HG02970 (cell line): ENCODE data around the gene NDRG3.
"Not testable (repeated sequence)": the region's sequence is repeated elsewhere in the genome, so short reads cannot be mapped to it uniquely, and the experiment has no call there.

Experiments used
- ATAC-seq: cut with Tn5 transposase; IDR thresholded peaks from one replicate; pipeline ENCODE4 v1.9.1; 2021; ENCODE audit warnings: mild to moderate bottlenecking, moderate library complexity, moderate number of reproducible peaks; ENCODE audit not compliant: unreplicated experiment, low FRiP score

NDRG3 gene

GRCh38 chr20:36647196-36648121 lies 98.4 kb downstream of the NDRG3 start:
- ATAC-seq, result no peak

DNA sequence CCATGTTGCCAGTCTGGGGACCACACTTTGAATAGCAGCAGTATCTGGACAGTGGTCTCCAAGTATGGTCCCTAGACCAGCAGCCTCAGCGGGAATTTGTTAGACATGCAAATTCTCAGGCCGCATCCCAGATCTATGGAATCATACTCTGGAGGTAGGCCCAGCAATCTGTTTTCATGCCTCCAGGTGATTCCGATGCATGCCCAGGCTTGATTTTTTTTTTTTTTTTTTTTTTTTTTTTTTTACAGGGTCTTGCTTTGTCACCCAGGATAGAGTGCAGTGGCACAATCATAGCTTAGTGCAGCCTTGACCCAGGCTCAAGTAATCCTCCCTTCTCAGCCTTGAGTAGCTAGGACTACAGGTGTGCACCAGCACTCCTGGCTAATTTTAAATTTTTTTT lies 99.2 kb downstream of the NDRG3 start:
- ATAC-seq, result no peak

GRCh38 chr20:36645998-36646397 lies 99.9 kb downstream of the NDRG3 start, which contains the start of gene SLA2:
Gene SLA2, minus strand, starts transcription at chr20:36646196. Its CDS starts 4,861 bp downstream, at chr20:36641335.
- ATAC-seq, result no peak

GRCh38 chr20:36645353-36645752 lies 100.5 kb downstream of the NDRG3 start:
- ATAC-seq, result no peak

GRCh38 chr20:36644706-36645095 lies 101.2 kb downstream of the NDRG3 start:
- no peak for ATAC-seq

DNA sequence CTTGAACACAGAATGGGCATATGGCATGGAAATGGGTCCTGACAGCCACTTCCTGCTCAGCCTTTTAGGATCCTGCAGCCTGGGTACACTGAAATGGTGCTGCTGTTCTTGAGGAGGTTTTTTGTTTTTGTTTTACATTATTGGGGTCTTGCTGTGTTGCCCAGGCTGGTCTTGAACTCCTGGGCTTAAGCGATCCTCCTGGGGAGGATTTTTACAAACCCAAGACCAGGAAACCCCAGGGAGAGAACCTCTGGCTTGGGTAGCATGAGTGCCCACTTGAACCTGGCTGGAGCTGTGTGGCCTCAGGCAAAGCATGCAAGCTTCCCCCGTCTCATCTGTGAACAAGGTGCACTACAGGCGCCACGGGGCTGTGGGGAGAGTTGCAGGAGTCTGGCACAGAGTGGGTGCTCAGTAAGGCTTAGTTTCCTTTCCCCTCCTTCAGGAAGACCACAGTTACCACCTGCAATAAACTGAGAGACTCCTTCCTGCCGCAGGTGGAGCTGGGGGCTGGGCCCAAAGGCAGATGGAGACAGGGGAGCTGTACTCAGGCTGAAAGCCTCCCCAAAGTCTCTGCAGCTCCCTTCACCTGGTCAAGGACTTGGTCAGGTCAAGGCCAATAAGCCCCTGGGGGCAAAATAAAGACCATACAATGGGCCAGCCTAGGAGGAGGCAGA lies 101.7 kb downstream of the NDRG3 start:
- ATAC-seq, result no peak

- no peak for ATAC-seq
These were observed 103.8 kb downstream of the NDRG3 start for GRCh38 chr20:36642136-36642535.

GRCh38 chr20:36641506-36641843 lies 104.4 kb downstream of the NDRG3 start:
- no peak for ATAC-seq

DNA sequence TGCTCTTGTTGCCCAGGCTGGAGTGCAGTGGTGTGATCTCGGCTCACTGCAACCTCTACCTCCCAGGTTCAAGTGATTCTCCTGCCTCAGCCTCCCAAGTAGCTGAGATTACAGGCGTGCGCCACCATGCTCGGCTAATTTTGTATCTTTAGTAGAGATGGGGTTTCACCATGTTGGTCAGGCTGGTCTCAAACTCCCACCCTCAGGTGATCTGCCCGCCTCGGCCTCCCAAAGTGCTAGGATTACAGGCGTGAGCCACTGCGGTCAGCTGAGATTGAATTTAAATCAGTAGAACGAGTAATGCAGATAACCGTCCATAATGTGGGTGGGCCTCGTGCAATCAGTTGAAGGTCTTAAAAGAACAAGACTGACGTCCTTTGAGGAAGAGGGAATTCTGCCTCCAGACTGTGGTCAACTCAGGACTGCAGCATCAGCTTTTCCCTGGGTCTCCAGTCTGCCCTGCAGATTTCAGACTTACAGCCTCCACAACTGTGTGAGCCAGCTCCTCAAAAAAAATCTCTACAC lies 107.0 kb downstream of the NDRG3 start:
- not testable (repeated sequence) for ATAC-seq

DNA sequence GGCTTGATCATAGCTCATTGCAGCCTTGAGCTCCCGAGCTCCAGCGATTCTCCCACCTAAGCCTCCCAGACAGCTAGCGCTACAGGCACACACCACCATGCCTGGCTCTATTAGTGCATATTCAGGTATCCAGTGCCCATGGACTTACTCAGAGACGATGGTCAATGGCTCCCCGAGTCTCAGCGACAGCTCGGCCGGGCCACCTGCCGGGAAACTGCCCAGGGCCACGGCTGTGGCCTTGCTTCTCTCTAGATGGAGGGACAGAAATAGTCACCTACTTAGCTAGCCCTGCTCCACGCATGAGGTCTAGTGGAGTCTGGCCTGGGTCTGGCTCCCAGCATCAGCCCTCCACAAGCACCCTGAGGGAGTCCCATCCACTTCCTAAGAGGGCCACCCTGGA lies 111.5 kb downstream of the NDRG3 start:
- ATAC-seq, result no peak

- ATAC-seq, result no peak
These were observed 112.6 kb downstream of the NDRG3 start for GRCh38 chr20:36633285-36633772.

DNA sequence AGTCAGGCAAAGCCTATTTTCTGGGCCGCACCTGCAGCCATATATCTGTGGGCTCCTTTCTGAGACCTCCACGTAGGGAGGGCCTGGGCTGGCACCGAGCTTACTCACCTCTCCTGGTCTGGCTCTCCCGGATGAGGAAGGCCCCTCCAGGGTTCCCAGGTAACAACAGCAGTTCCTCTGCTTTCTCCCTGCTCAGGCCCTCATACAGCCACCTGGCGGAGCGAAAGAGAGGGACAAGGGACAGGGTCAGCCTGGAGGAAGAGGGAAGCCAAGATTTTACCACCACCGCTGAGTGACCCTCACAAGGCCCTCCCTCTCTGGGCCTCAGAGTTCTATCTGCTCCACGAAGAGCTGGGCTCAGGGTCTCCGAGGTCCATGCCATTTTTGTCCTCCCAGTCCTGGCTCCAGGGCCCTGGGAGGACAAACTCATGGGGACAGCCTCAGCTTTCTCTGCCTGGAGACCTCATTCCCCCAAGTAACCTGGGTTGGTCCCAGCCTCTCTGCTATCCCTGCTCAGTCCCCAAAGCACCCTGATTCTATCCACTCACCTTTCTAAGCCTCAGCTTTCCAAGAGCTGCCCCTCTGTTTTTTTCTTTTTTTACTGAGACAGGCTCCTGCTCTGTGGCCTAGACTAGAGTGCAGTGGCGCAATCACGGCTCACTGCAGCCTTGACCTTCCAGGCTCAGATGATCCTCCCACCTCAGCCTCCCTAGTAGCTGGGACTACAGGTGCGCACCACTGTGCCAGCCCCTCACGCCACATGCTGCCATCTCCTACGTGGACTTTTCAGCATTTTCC lies 113.2 kb downstream of the NDRG3 start:
- ATAC-seq, result no peak

- ATAC-seq, result no peak
These were observed 113.8 kb downstream of the NDRG3 start for GRCh38 chr20:36632147-36632486.

DNA sequence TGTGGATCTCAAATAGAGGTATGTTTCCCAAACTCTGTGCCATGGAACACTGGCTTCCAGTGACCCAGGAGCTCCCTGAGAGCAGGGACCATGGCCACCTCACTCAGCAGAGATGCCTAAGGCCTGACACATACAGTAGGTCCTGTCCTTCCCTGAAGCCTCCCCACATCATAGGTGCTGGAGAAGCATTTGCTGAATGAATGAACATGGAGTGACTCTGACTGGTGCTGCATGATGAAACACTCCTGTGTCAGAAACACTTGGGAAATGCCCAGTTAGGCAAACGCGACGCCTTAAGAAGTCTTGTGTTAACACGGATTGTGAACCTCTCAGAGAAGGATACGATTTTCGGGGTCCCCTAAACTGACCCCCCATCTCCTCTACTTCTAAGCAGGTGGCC lies 114.2 kb downstream of the NDRG3 start:
- no peak for ATAC-seq

DNA sequence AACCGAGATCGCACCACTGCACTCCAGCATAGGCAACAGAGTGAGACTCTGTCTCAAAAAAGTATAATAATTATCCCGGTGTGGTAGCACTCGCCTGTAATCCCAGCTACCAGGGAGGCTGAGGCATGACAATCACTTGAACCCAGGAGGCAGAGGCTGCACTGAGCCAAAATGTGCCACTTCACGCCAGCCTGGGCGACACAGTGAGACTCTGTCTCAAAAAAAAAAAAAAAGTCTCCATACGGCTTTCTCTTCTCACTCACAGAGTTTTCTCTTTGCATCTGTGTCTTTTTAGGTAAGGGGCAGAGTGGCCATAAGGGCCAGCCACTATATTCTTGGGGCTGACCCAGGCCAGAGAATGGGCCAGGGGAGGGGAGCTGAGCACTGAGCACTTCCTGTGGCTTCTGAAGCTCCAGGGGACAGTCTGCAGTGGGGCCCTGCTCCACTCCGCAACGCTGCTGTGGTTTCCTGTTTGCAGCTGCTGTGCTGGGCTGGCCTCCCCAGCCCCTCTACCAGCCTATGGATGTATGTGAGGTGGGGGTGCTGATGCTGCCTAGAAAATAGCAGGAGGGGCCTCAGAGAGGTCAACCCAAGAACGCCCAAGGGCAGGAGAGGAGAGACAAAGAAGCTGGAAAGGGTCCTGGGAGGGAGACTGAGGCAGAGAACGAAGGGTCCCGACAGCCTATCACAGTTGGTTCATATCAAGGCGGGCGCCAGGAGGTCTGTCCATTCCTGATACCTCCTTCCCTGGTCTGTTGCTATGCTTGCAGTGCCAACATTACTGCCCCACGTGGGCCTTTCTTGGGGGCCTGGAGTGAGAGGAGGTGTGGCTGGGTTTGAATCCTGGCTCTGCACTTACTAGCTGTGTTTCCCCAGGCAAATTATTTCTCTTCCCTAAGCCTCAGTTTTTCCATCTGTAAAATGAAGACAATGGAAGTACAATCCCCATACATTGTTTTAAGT lies 115.9 kb downstream of the NDRG3 start:
- no peak for ATAC-seq

- ATAC-seq, result no peak
These were observed 117.8 kb downstream of the NDRG3 start for GRCh38 chr20:36628076-36628475.

DNA sequence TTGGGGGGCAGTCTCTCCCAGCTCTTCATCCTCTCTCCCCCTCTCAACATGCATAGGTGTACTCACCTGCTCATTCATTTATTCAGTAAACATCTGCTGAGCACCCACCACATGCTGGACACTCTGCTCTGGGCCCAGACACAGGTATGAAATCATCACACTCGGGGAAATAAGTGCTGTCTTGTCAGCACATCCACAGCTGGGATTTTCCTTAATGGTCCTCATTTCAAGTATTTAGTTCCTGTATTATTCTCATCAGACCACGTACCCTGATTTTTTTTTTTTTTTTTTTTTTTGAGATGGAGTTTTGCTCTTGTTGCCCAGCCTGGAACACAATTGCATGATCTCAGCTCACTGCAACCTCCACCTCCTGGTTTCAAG lies 121.0 kb downstream of the NDRG3 start:
- ATAC-seq, result no peak

- ATAC-seq, result no peak
These were observed 121.6 kb downstream of the NDRG3 start for GRCh38 chr20:36624068-36624943.

DNA sequence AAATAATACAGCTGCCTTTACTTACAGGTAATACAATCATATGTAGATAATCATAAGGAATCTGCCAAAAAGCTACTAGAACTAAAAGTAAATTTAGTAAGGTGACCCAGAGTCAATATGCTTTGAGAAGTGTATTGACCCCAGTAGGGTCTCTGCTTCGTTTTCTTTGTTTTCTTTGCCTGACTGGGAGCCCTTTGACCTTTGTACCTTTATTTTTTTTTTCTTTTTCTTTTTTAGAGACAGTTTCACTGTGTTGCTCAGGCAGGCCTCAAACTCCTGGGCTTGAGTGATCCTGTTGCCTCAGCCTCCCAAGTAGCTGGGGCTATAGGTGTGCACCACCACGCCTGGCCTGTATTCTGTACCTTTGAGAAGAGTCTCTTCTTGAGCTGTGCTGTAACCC lies 122.4 kb downstream of the NDRG3 start:
- no peak for ATAC-seq
